Psoas muscle (tissue), 8 donors: ENCODE results near the gene PRKD2. TPM values are rescaled to one million over a fixed set of nuclear protein-coding genes. Genes with fewer than 3 reads are reported as not detected.
A peak's percentile ranks its signal among the peaks of the same experiment; 100 is the strongest.

Source experiments
- ATAC-seq, 4 donors: fragments of 200-7000 bp; cut with Tn5 transposase; one replicate each; pipeline ENCODE4 v1.9.1; 2020; ENCODE audit warnings: moderate library complexity in 3 of 4, mild to moderate bottlenecking in 2 of 4
- DNase-seq, 2 donors: peaks; one replicate each; pipeline ENCODE4 v3.0.0-alpha.2; 2020
- H3K27ac ChIP-seq: fragments of 200-600 bp; one replicate; pipeline ENCODE4 v1.8.0; 2022
- H3K27me3 ChIP-seq, 3 donors: fragments of 200-600 bp in 1 of 3; one replicate each; pipeline versions ENCODE4 v1.6.1 to v1.8.0; 2013 to 2022; ENCODE audit warnings: low read length in 2 of 3, mild to moderate bottlenecking in 2 of 3, moderate library complexity in 1 of 3; ENCODE audit not compliant: insufficient read depth in 3 of 3
- H3K36me3 ChIP-seq, 2 donors: fragments of 200-600 bp in 1 of 2; one replicate each; pipeline versions ENCODE4 v1.6.1 to v1.8.0; 2013 to 2022; ENCODE audit warnings: low read depth in 1 of 2, mild to moderate bottlenecking in 1 of 2, moderate library complexity in 1 of 2; ENCODE audit not compliant: insufficient read depth in 1 of 2
- H3K4me1 ChIP-seq: fragments of 200-600 bp; one replicate; pipeline ENCODE4 v1.8.0; 2022
- H3K4me3 ChIP-seq: fragments of 200-600 bp; one replicate; pipeline ENCODE4 v1.8.0; 2022; ENCODE audit warnings: mild to moderate bottlenecking
- H3K9me3 ChIP-seq: fragments of 200-600 bp; one replicate; pipeline ENCODE4 v1.8.0; 2022
- CTCF ChIP-seq: fragments of 200-600 bp; IDR thresholded peaks from one replicate; pipeline ENCODE4 v1.8.0; 2022; ENCODE audit warnings: antibody characterized with exemption
- WGBS, 3 donors: extraction: QIAGEN DNeasy Blood & Tissue Kit; methylation state at CpG; one replicate each; pipeline versions ENCODE4 v1.1.6 to v1.1.7; 2013; 5-methylcytosine and 5-hydroxymethylcytosine counted together
- intact Hi-C, 2 donors: fragments of 100-400 bp; cut with DNase I; formaldehyde crosslinking; loops; one replicate each; pipeline versions ENCODE4 v1.11.0 to v1.14.2; 2022
- polyA plus RNA-seq, 3 donors: library from polyadenylated mRNA; stranded (reverse); fragments of 200-250 nt; gene quantifications; one replicate each; pipeline ENCODE4 v1.2.3, GENCODE V29; 2013
- total RNA-seq, 4 donors: library from RNA; stranded (reverse); fragmentation: NEBNext Ultra II Directional in 2 of 4; extraction: Animal tissue kit (Norgen Biotek cat#: 25700) in 2 of 4; gene quantifications; one replicate each; pipeline versions ENCODE4 v1.2.1 to v1.2.4, GENCODE V29; 2021 to 2023
- donor health status: healthy with polysubstance abuse.
- donor health status: DM: no; HTN: no; CAD: no; lungs with moderate emphysema.
- donor health status: Bipolar disorder and iron deficiency.
- donor health status: healthy.
- donor health status: DM: yes; HTN: yes; CAD: no.
- donor health status: DM: no; HTN: no; CAD: no.
- donor health status: DM: no; HTN: no; CAD: no.
- donor health status: DM: yes; HTN: yes; CAD: no.

PRKD2 gene
- total and polyA plus RNA-seq, 7 donors = 4.0 to 9.1 (median 6.9) TPM

- no peaks in the 10 kb centered on the region for H3K9me3 ChIP-seq
- no peak overlapping the region for H3K4me3 ChIP-seq
- intact Hi-C loops = no loop called here
- DNase-seq (no peak), ATAC-seq (no peak)
- WGBS, 3 donors = 84% methylated on average over 8 of the region's 8 CpGs
- TF ChIP-seq CTCF = no peak
- H3K27ac ChIP-seq = no peak overlapping the region
- no peaks in the 10 kb centered on the region for H3K36me3 ChIP-seq
- peaks cover 0 to 5% (median 4%) of the 10 kb centered on the region in 3 donors for H3K27me3 ChIP-seq
- peaks cover 11% of the 10 kb centered on the region for H3K4me1 ChIP-seq
Observed at GRCh38 chr19:46665072-46665471, 51.8 kb downstream of the PRKD2 start.

GRCh38 chr19:46661735-46662592, 55.0 kb downstream of the PRKD2 start:
- ATAC-seq (peak; percentile 71 to 84 (median 74)), DNase-seq (peak; percentile 84 to 90)
- intact Hi-C loops = loop anchor here (1.0 to 2.0 kb wide), 3 partner anchors 47 to 133 kb away; no protein-coding TSS in a partner anchor
- peak overlapping the region; percentile 70 for H3K4me3 ChIP-seq
- H3K9me3 ChIP-seq = no peaks in the 10 kb centered on the region
- peak overlapping the region; percentile 67 for H3K27ac ChIP-seq
- H3K36me3 ChIP-seq = no peaks in the 10 kb centered on the region
- peak; percentile 90 for TF ChIP-seq CTCF
- H3K27me3 ChIP-seq = peaks cover 0 to 29% (median 5%) of the 10 kb centered on the region in 3 donors
- WGBS, 3 donors = 5 to 7% (median 6%) methylated on average over 19 of the region's 19 CpGs
- peaks cover 14% of the 10 kb centered on the region for H3K4me1 ChIP-seq

- intact Hi-C loops = no loop called here
- Histone ChIP-seq H3K9me3 (no peaks in the 10 kb centered on the region), H3K36me3 (no peaks in the 10 kb centered on the region), H3K4me3 (peak within 1 kb of the TSS; percentile 70), H3K4me1 (peaks cover 14% of the 10 kb centered on the region), H3K27me3 (peaks cover 0 to 32% (median 5%) of the 10 kb centered on the region in 3 donors), H3K27ac (peak within 1 kb of the TSS; percentile 67)
- WGBS, 3 donors = 0% methylated on average over 44 to 61 of the region's 61 CpGs
- peak; percentile 100 for DNase-seq
- no peak for TF ChIP-seq CTCF
- peak; percentile 95 to 96 (median 96) for ATAC-seq
Observed at GRCh38 chr19:46661020-46661731, 55.7 kb downstream of the PRKD2 start, which contains the start of gene DACT3. TSS of gene DACT3 (minus strand) at chr19:46661182. CDS start at chr19:46661064, 118 bp downstream.

GRCh38 chr19:46660551-46661019, 56.3 kb downstream of the PRKD2 start:
- H3K4me3 ChIP-seq = peak overlapping the region; percentile 70
- ATAC-seq (peak in 1 of 4 donors; percentile 39), DNase-seq (peak in 1 of 2 donors; percentile 41)
- H3K27ac ChIP-seq = peak overlapping the region; percentile 46
- peaks cover 14% of the 10 kb centered on the region for H3K4me1 ChIP-seq
- H3K27me3 ChIP-seq = peaks cover 0 to 34% (median 5%) of the 10 kb centered on the region in 3 donors
- intact Hi-C loops = no loop called here
- no peaks in the 10 kb centered on the region for H3K36me3 ChIP-seq
- 0 to 1% (median 0%) methylated on average over 21 to 40 of the region's 40 CpGs for WGBS, 3 donors
- no peak for TF ChIP-seq CTCF
- H3K9me3 ChIP-seq = no peaks in the 10 kb centered on the region
